DOHH2 (cell line): ENCODE measurements around the gene CCNB1IP1.
A peak's percentile ranks its signal among the peaks of the same experiment; 100 is the strongest.
"Not testable (repeated sequence)": the region's sequence is repeated elsewhere in the genome, so short reads cannot be mapped to it uniquely, and the experiment has no call there.

ENCODE experiments used
- H3F3A ChIP-seq: fragments of 200-600 bp; sonication (generic), shearing (Covaris generic); 2 replicates; pipeline ENCODE4 v1.6.0; 2016; ENCODE audit warnings: antibody characterized with exemption, mild to moderate bottlenecking; ENCODE audit not compliant: control insufficient read depth, insufficient read depth
- H3K27ac ChIP-seq: fragments of 200-600 bp; sonication (generic); 2 replicates; pipeline ENCODE4 v1.5.1; 2014; ENCODE audit warnings: low read depth, mild to moderate bottlenecking, low read length, moderate library complexity
- H3K27me3 ChIP-seq: fragments of 200-600 bp; sonication (generic); 2 replicates; pipeline ENCODE4 v1.6.1; 2014; ENCODE audit warnings: mild to moderate bottlenecking, low read length, mixed read lengths; ENCODE audit not compliant: control insufficient read depth
- H3K36me3 ChIP-seq: fragments of 200-600 bp; sonication (generic); 2 replicates; pipeline ENCODE4 v1.6.1; 2014; ENCODE audit warnings: mild to moderate bottlenecking, low read length, moderate library complexity, mixed read lengths; ENCODE audit not compliant: control insufficient read depth
- H3K4me1 ChIP-seq: fragments of 200-600 bp; sonication (generic); 2 replicates; pipeline ENCODE4 v1.6.1; 2014; ENCODE audit warnings: mild to moderate bottlenecking, low read length, mixed read lengths; ENCODE audit not compliant: control insufficient read depth
- H3K4me2 ChIP-seq: fragments of 200-600 bp; sonication (generic); 2 replicates; pipeline ENCODE4 v1.6.0; 2014; ENCODE audit warnings: mild to moderate bottlenecking, low read length, moderate library complexity
- H3K4me3 ChIP-seq: fragments of 200-600 bp; sonication (generic); 2 replicates; pipeline ENCODE4 v1.5.1; 2014; ENCODE audit warnings: mild to moderate bottlenecking, low read length, mixed read lengths
- H3K79me2 ChIP-seq: fragments of 200-600 bp; sonication (generic); 2 replicates; pipeline ENCODE4 v1.6.1; 2014; ENCODE audit warnings: mild to moderate bottlenecking, low read length, mixed read lengths; ENCODE audit not compliant: control insufficient read depth
- H3K9me2 ChIP-seq: fragments of 200-600 bp; sonication (generic); replicated peaks from 2 replicates; pipeline ENCODE4 v1.6.1; 2014; ENCODE audit warnings: mild to moderate bottlenecking, low read length, mixed read lengths; ENCODE audit not compliant: control insufficient read depth
- H3K9me3 ChIP-seq: fragments of 200-600 bp; sonication (generic); 2 replicates; pipeline ENCODE4 v1.6.1; 2014; ENCODE audit warnings: antibody characterized with exemption, low read length, mixed read lengths; ENCODE audit not compliant: control insufficient read depth, insufficient read depth
- H4K20me1 ChIP-seq: fragments of 200-600 bp; sonication (generic); 2 replicates; pipeline ENCODE4 v1.6.0; 2014; ENCODE audit warnings: low read depth, mild to moderate bottlenecking, antibody characterized with exemption, low read length, moderate library complexity; ENCODE audit not compliant: control insufficient read depth, insufficient read depth
- EZH2phosphoT487 ChIP-seq: fragments of 200-600 bp; sonication (generic); IDR thresholded peaks from 2 replicates; pipeline ENCODE4 v1.6.1; 2017; ENCODE audit warnings: borderline replicate concordance, mild to moderate bottlenecking, antibody characterized with exemption, low read length, moderate library complexity, mixed read lengths
- TF ChIP-seq, protein P1 (sequence below): fragments of 200-600 bp; sonication (generic); IDR thresholded peaks from one replicate; pipeline ENCODE4 v1.5.1; 2014; ENCODE audit warnings: antibody characterized with exemption, mild to moderate bottlenecking, low read depth, low read length; ENCODE audit not compliant: poor library complexity, severe bottlenecking

The CCNB1IP1 gene

GRCh38 chr14:20343862-20344220, 10.8 kb upstream of the CCNB1IP1 start:
- Histone ChIP-seq H4K20me1 (no peaks in the 10 kb centered on the region), H3K4me1 (peaks cover 17% of the 10 kb centered on the region), H3K27me3 (no peaks in the 10 kb centered on the region), H3K27ac (peak overlapping the region; percentile 97), H3K4me3 (peak overlapping the region; percentile 85), H3K36me3 (peaks cover 46% of the 10 kb centered on the region), H3K9me2 (no peaks in the 10 kb centered on the region), H3F3A (peaks cover 16% of the 10 kb centered on the region), H3K9me3 (no peaks in the 10 kb centered on the region), H3K4me2 (peak overlapping the region; percentile 88), H3K79me2 (peaks cover 26% of the 10 kb centered on the region)
- TF ChIP-seq, protein P1, sequence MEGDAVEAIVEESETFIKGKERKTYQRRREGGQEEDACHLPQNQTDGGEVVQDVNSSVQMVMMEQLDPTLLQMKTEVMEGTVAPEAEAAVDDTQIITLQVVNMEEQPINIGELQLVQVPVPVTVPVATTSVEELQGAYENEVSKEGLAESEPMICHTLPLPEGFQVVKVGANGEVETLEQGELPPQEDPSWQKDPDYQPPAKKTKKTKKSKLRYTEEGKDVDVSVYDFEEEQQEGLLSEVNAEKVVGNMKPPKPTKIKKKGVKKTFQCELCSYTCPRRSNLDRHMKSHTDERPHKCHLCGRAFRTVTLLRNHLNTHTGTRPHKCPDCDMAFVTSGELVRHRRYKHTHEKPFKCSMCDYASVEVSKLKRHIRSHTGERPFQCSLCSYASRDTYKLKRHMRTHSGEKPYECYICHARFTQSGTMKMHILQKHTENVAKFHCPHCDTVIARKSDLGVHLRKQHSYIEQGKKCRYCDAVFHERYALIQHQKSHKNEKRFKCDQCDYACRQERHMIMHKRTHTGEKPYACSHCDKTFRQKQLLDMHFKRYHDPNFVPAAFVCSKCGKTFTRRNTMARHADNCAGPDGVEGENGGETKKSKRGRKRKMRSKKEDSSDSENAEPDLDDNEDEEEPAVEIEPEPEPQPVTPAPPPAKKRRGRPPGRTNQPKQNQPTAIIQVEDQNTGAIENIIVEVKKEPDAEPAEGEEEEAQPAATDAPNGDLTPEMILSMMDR: no peak
- TF ChIP-seq EZH2phosphoT487: no peak

DNA sequence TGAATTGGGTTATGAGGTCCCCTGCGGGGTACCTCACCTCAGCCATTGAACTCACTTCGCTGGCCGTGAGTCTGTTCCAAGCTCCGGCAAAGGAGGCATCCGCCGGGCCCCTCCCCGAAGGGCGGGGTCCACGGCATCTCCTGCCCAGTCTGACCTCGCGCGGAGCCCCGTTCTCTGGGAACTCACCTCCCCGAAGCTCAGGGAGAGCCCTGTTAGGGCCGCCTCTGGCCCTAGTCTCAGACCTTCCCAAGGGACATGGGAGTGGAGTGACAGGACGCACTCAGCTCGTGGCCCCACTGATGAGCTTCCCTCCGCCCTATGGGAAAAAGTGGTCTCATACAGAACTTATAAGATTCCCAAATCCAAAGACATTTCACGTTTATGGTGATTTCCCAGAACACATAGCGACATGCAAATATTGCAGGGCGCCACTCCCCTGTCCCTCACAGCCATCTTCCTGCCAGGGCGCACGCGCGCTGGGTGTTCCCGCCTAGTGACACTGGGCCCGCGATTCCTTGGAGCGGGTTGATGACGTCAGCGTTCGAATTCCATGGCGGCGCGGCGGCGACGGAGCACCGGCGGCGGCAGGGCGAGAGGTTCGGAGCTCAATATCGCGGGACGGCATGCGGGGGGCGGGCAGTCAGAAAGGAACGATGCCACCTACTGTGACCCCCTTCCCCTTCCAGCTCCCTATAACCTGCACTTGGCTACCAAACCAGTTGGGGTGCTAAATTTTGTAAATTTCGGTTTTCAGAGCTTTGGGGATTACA, 10.2 kb upstream of the CCNB1IP1 start, which contains the start of gene PARP2:
Gene PARP2 (plus strand): TSS at position 544 of the 770 bp plus-strand sequence. CDS start 7 bp downstream, at position 551.
- no peaks in the 10 kb centered on the region for H4K20me1 ChIP-seq
- TF ChIP-seq, protein P1: no peak
- TF ChIP-seq EZH2phosphoT487: no peak
- H3K4me2 ChIP-seq: peak within 1 kb of the TSS; percentile 88
- peaks cover 26% of the 10 kb centered on the region for H3K79me2 ChIP-seq
- H3K4me1 ChIP-seq: peaks cover 17% of the 10 kb centered on the region
- no peaks in the 10 kb centered on the region for H3K27me3 ChIP-seq
- H3K4me3 ChIP-seq: peak within 1 kb of the TSS; percentile 85
- H3K9me3 ChIP-seq: no peaks in the 10 kb centered on the region
- peaks cover 19% of the 10 kb centered on the region for H3F3A ChIP-seq
- peaks cover 41% of the 10 kb centered on the region for H3K36me3 ChIP-seq
- H3K27ac ChIP-seq: peak within 1 kb of the TSS; percentile 97
- H3K9me2 ChIP-seq: no peaks in the 10 kb centered on the region

- no peaks in the 10 kb centered on the region for H3K9me3 ChIP-seq
- H3K79me2 ChIP-seq: peaks cover 26% of the 10 kb centered on the region
- H3K36me3 ChIP-seq: peaks cover 28% of the 10 kb centered on the region
- peak overlapping the region; percentile 85 for H3K4me3 ChIP-seq
- no peak for TF ChIP-seq EZH2phosphoT487
- TF ChIP-seq, protein P1: no peak
- H3F3A ChIP-seq: peaks cover 19% of the 10 kb centered on the region
- no peaks in the 10 kb centered on the region for H3K27me3 ChIP-seq
- peaks cover 17% of the 10 kb centered on the region for H3K4me1 ChIP-seq
- H4K20me1 ChIP-seq: no peaks in the 10 kb centered on the region
- H3K9me2 ChIP-seq: no peaks in the 10 kb centered on the region
- peak overlapping the region; percentile 97 for H3K27ac ChIP-seq
- H3K4me2 ChIP-seq: peak overlapping the region; percentile 82
These were observed 8.6 kb upstream of the CCNB1IP1 start for GRCh38 chr14:20341646-20342045.

DNA sequence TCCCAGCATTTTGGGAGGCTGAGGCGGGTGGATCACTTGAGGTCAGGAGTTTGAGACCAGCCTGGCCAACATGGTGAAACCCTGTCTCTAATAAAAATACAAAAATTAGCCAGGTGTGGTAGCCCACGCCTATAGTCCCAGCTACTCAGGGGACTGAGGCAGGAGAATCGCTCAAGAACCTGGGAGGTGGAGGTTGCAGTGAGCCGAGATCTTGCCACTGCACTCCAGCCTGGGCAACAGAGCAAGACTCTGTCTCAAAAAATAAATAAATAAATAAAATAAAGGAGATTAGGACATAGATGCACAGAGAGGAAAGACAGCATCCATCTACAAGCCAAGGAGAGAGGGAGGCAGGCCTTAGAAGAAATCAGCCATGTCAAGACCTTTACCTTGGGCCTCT, 8.0 kb upstream of the CCNB1IP1 start:
- H3K9me3 ChIP-seq, H3K4me3 ChIP-seq, H3K9me2 ChIP-seq, H4K20me1 ChIP-seq, H3K27me3 ChIP-seq: not testable (repeated sequence)
- H3F3A ChIP-seq: peaks cover 19% of the 10 kb centered on the region
- H3K27ac ChIP-seq: peak overlapping the region; percentile 97; the same call in 1 of the 2 replicates
- H3K79me2 ChIP-seq: peaks cover 26% of the 10 kb centered on the region
- peaks cover 17% of the 10 kb centered on the region for H3K4me1 ChIP-seq
- H3K36me3 ChIP-seq: peaks cover 22% of the 10 kb centered on the region
- H3K4me2 ChIP-seq: peak overlapping the region; percentile 82; the same call in 1 of the 2 replicates
